ENCODE results near the gene IL6. TPM values are rescaled to one million over a fixed set of nuclear protein-coding genes. Genes with fewer than 3 reads are reported as not detected.

IL6 gene
- total RNA-seq, 1 experiment from 2014 or later: not detected

- Histone ChIP-seq H3K36me3 (no peaks in the 10 kb centered on the region), H3K4me1 (no peaks in the 10 kb centered on the region), H3K9me3 (replicated peaks) (no peaks in the 10 kb centered on the region), H3K27ac (no peak overlapping the region), H3K4me3 (no peak overlapping the region), H3K27me3 (0 out of 2 replicates have a peak, but pooled peaks cover 3% of the 10 kb centered on the region)
- no peak for DNase-seq
Measured at GRCh38 chr7:22713463-22713862, 13.5 kb upstream of the IL6 start.

- H3K27me3 ChIP-seq: peaks cover 11% of the 10 kb centered on the region
- no peaks in the 10 kb centered on the region for H3K9me3 ChIP-seq (replicated peaks)
- peak in 1 of 2 experiments; percentile 34 for DNase-seq
- H3K4me3 ChIP-seq: no peak overlapping the region
- no peaks in the 10 kb centered on the region for H3K4me1 ChIP-seq
- H3K27ac ChIP-seq: no peak overlapping the region
- no peaks in the 10 kb centered on the region for H3K36me3 ChIP-seq
Measured at GRCh38 chr7:22715969-22716368, 11.0 kb upstream of the IL6 start.

GRCh38 chr7:22717760-22718159 is 9.2 kb upstream of the IL6 start:
- Histone ChIP-seq H3K27ac (no peak overlapping the region), H3K4me3 (no peak overlapping the region), H3K27me3 (peaks cover 8% of the 10 kb centered on the region), H3K4me1 (no peaks in the 10 kb centered on the region), H3K9me3 (replicated peaks) (no peaks in the 10 kb centered on the region), H3K36me3 (no peaks in the 10 kb centered on the region)
- DNase-seq: no peak

GRCh38 chr7:22718200-22718711 is 8.7 kb upstream of the IL6 start:
- H3K9me3 ChIP-seq (replicated peaks): no peaks in the 10 kb centered on the region
- H3K4me1 ChIP-seq: no peaks in the 10 kb centered on the region
- H3K4me3 ChIP-seq: no peak overlapping the region
- DNase-seq: no peak
- no peaks in the 10 kb centered on the region for H3K36me3 ChIP-seq
- no peak overlapping the region for H3K27ac ChIP-seq
- peaks cover 8% of the 10 kb centered on the region for H3K27me3 ChIP-seq

GRCh38 chr7:22718911-22719420 is 8.0 kb upstream of the IL6 start:
- no peaks in the 10 kb centered on the region for H3K9me3 ChIP-seq (replicated peaks)
- no peak overlapping the region for H3K27ac ChIP-seq
- H3K36me3 ChIP-seq: no peaks in the 10 kb centered on the region
- DNase-seq: no peak
- no peak overlapping the region for H3K4me3 ChIP-seq
- no peaks in the 10 kb centered on the region for H3K4me1 ChIP-seq
- H3K27me3 ChIP-seq: peaks cover 8% of the 10 kb centered on the region

- DNase-seq: no peak
Measured at GRCh38 chr7:22720791-22721786, 5.9 kb upstream of the IL6 start.

GRCh38 chr7:22722536-22723180 is 4.3 kb upstream of the IL6 start:
- H3K27ac ChIP-seq: no peak overlapping the region

More at GRCh38 chr7:22720791-22721786, 5.9 kb upstream of the IL6 start:
- no peaks in the 10 kb centered on the region for H3K36me3 ChIP-seq
- H3K27ac ChIP-seq: no peak overlapping the region
- peaks cover 8% of the 10 kb centered on the region for H3K27me3 ChIP-seq
- H3K4me3 ChIP-seq: no peak overlapping the region
- H3K9me3 ChIP-seq (replicated peaks): no peaks in the 10 kb centered on the region
- H3K4me1 ChIP-seq: peaks cover 3% of the 10 kb centered on the region; the same call in 1 of the 2 replicates

GRCh38 chr7:22723181-22723601 is 3.8 kb upstream of the IL6 start:
- peak in 1 of 2 experiments; percentile 26 for DNase-seq

More at GRCh38 chr7:22722536-22723180, 4.3 kb upstream of the IL6 start:
- DNase-seq: no peak
- Histone ChIP-seq H3K4me1 (peaks cover 13% of the 10 kb centered on the region; the same call in 1 of the 2 replicates), H3K9me3 (replicated peaks) (no peaks in the 10 kb centered on the region), H3K36me3 (no peaks in the 10 kb centered on the region), H3K27me3 (peaks cover 8% of the 10 kb centered on the region), H3K4me3 (no peak overlapping the region)

GRCh38 chr7:22723637-22724036 is 3.4 kb upstream of the IL6 start:
- Histone ChIP-seq H3K27me3 (peaks cover 8% of the 10 kb centered on the region), H3K4me3 (no peak overlapping the region), H3K27ac (no peak overlapping the region), H3K36me3 (no peaks in the 10 kb centered on the region), H3K4me1 (peaks cover 13% of the 10 kb centered on the region; the same call in 1 of the 2 replicates), H3K9me3 (replicated peaks) (no peaks in the 10 kb centered on the region)
- DNase-seq: no peak

More at GRCh38 chr7:22723181-22723601, 3.8 kb upstream of the IL6 start:
- Histone ChIP-seq H3K27me3 (peaks cover 8% of the 10 kb centered on the region), H3K36me3 (no peaks in the 10 kb centered on the region), H3K4me3 (no peak overlapping the region), H3K9me3 (replicated peaks) (no peaks in the 10 kb centered on the region), H3K4me1 (peaks cover 13% of the 10 kb centered on the region; the same call in 1 of the 2 replicates), H3K27ac (no peak overlapping the region)

- Histone ChIP-seq H3K27ac (no peak overlapping the region), H3K4me3 (no peak overlapping the region), H3K27me3 (peaks cover 1% of the 10 kb centered on the region; the same call in 1 of the 2 replicates), H3K4me1 (peaks cover 13% of the 10 kb centered on the region; the same call in 1 of the 2 replicates), H3K9me3 (replicated peaks) (no peaks in the 10 kb centered on the region), H3K36me3 (no peaks in the 10 kb centered on the region)
- DNase-seq: no peak
Measured at GRCh38 chr7:22724861-22725260, 2.1 kb upstream of the IL6 start.

- no peaks in the 10 kb centered on the region for H3K36me3 ChIP-seq
- H3K27ac ChIP-seq: no peak overlapping the region
- DNase-seq: peak; percentile 19 to 47
- H3K4me1 ChIP-seq: peaks cover 13% of the 10 kb centered on the region; the same call in 1 of the 2 replicates
- H3K9me3 ChIP-seq (replicated peaks): no peaks in the 10 kb centered on the region
- H3K27me3 ChIP-seq: no peaks in the 10 kb centered on the region
- no peak overlapping the region for H3K4me3 ChIP-seq
Measured at GRCh38 chr7:22725585-22725984, 1.4 kb upstream of the IL6 start.

- Histone ChIP-seq H3K27ac (no peak overlapping the region), H3K4me1 (peaks cover 13% of the 10 kb centered on the region; the same call in 1 of the 2 replicates)
- DNase-seq: peak; percentile 45 to 66
Measured at GRCh38 chr7:22726345-22726906, 574 bp upstream of the IL6 start.

GRCh38 chr7:22727714-22728035 is 675 bp downstream of the IL6 start:
- Histone ChIP-seq H3K36me3 (no peaks in the 10 kb centered on the region), H3K27me3 (no peaks in the 10 kb centered on the region), H3K27ac (no peak overlapping the region), H3K9me3 (replicated peaks) (no peaks in the 10 kb centered on the region), H3K4me1 (peaks cover 13% of the 10 kb centered on the region; the same call in 1 of the 2 replicates), H3K4me3 (no peak overlapping the region)
- DNase-seq: no peak

More at GRCh38 chr7:22726345-22726906, 574 bp upstream of the IL6 start:
- H3K9me3 ChIP-seq (replicated peaks): no peaks in the 10 kb centered on the region
- no peaks in the 10 kb centered on the region for H3K27me3 ChIP-seq
- H3K4me3 ChIP-seq: peak overlapping the region; percentile 19
- H3K36me3 ChIP-seq: no peaks in the 10 kb centered on the region

- DNase-seq: peak in 1 of 2 experiments; percentile 50
- H3K4me1 ChIP-seq: peaks cover 13% of the 10 kb centered on the region; the same call in 1 of the 2 replicates
Measured at GRCh38 chr7:22728401-22729029, 1.5 kb downstream of the IL6 start.

More at GRCh38 chr7:22728401-22729029, 1.5 kb downstream of the IL6 start:
- Histone ChIP-seq H3K27ac (no peak overlapping the region), H3K4me3 (no peak overlapping the region), H3K9me3 (replicated peaks) (no peaks in the 10 kb centered on the region), H3K36me3 (no peaks in the 10 kb centered on the region), H3K27me3 (no peaks in the 10 kb centered on the region)

All from SJCRH30 (cell line).